SK-N-SH treated with all-trans-retinoic acid at 6 μM for 48 hours (cell line): ENCODE results near the gene GTF2A2.

Experiments used
- ATAC-seq: fragments of 200-7000 bp; cut with Tn5 transposase; 3 replicates; pipeline ENCODE4 v1.9.1; 2020; ENCODE audit warnings: mild to moderate bottlenecking, moderate library complexity
- ARNTL ChIP-seq: fragments of 450-650 bp; formaldehyde crosslinking; IDR thresholded peaks from 2 replicates; pipeline ENCODE4 v1.5.0; 2020; ENCODE audit warnings: low read depth, mild to moderate bottlenecking, moderate library complexity, borderline replicate concordance
- BACH2 ChIP-seq: fragments of 250-450 bp; sonication (Bioruptor Pico); IDR thresholded peaks from 2 replicates; pipeline ENCODE4 v1.9.0; 2021; ENCODE audit warnings: mild to moderate bottlenecking, borderline replicate concordance
- CSDC2 ChIP-seq: fragments of 250-450 bp; sonication (Bioruptor Pico); IDR thresholded peaks from 2 replicates; pipeline ENCODE4 v1.5.0; 2020; ENCODE audit warnings: mild to moderate bottlenecking, moderate library complexity
- CSRNP3 ChIP-seq: fragments of 250-450 bp; sonication (Bioruptor Pico); IDR thresholded peaks from 2 replicates; pipeline ENCODE4 v1.5.1; 2021; ENCODE audit warnings: mild to moderate bottlenecking, moderate library complexity
- ESRRG ChIP-seq: fragments of 250-450 bp; sonication (Bioruptor Pico); IDR thresholded peaks from 2 replicates; pipeline ENCODE4 v1.6.1; 2021; ENCODE audit warnings: mild to moderate bottlenecking
- GLIS3 ChIP-seq: fragments of 250-450 bp; sonication (Bioruptor Pico); IDR thresholded peaks from 2 replicates; pipeline ENCODE4 v1.5.0; 2020; ENCODE audit warnings: mild to moderate bottlenecking, moderate library complexity
- OSR1 ChIP-seq: fragments of 250-450 bp; sonication (Bioruptor Pico); IDR thresholded peaks from 2 replicates; pipeline ENCODE4 v1.8.0; 2022; ENCODE audit warnings: moderate library complexity, mild to moderate bottlenecking, inconsistent platforms
- PPARA ChIP-seq: fragments of 250-450 bp; sonication (Bioruptor Pico); IDR thresholded peaks from 2 replicates; pipeline ENCODE4 v1.5.0; 2020; ENCODE audit warnings: mild to moderate bottlenecking, borderline replicate concordance
- RARB ChIP-seq: fragments of 250-450 bp; sonication (Bioruptor Pico); IDR thresholded peaks from 2 replicates; pipeline ENCODE4 v1.8.0; 2021; ENCODE audit warnings: mild to moderate bottlenecking, moderate library complexity
- SNAI2 ChIP-seq: fragments of 250-450 bp; sonication (Bioruptor Pico); IDR thresholded peaks from 2 replicates; pipeline ENCODE4 v1.5.0; 2020; ENCODE audit warnings: mild to moderate bottlenecking, moderate library complexity
- TCF4 ChIP-seq: fragments of 250-450 bp; sonication (Bioruptor Pico); IDR thresholded peaks from 2 replicates; pipeline ENCODE4 v1.8.0; 2021; ENCODE audit warnings: mild to moderate bottlenecking, moderate library complexity, borderline replicate concordance
- TSHZ2 ChIP-seq: fragments of 250-450 bp; sonication (Bioruptor Pico); IDR thresholded peaks from 2 replicates; pipeline ENCODE4 v1.5.0; 2020; ENCODE audit warnings: mild to moderate bottlenecking, moderate library complexity
- ZC3H10 ChIP-seq: fragments of 250-450 bp; sonication (Bioruptor Pico); IDR thresholded peaks from 2 replicates; pipeline ENCODE4 v1.5.1; 2021; ENCODE audit warnings: mild to moderate bottlenecking, moderate library complexity
- ZFP3 ChIP-seq: fragments of 250-450 bp; sonication (Bioruptor Pico); IDR thresholded peaks from 2 replicates; pipeline ENCODE4 v1.5.0; 2020; ENCODE audit warnings: mild to moderate bottlenecking, moderate library complexity
- ZNF565 ChIP-seq: fragments of 450-650 bp; formaldehyde crosslinking; conservative IDR thresholded peaks from 2 replicates; pipeline ENCODE4 v1.5.0; 2020; ENCODE audit warnings: low read depth, mild to moderate bottlenecking, moderate library complexity
- ZNF70 ChIP-seq: fragments of 450-650 bp; formaldehyde crosslinking; IDR thresholded peaks from 2 replicates; pipeline ENCODE4 v1.5.0; 2020; ENCODE audit warnings: mild to moderate bottlenecking, moderate library complexity
- ZNF8 ChIP-seq: fragments of 450-650 bp; formaldehyde crosslinking; IDR thresholded peaks from 2 replicates; pipeline ENCODE4 v1.5.0; 2020; ENCODE audit warnings: mild to moderate bottlenecking, moderate library complexity
- TF ChIP-seq, protein P1 (sequence below): fragments of 250-450 bp; sonication (Bioruptor Pico); IDR thresholded peaks from 2 replicates; pipeline ENCODE4 v1.8.0; 2021; ENCODE audit warnings: low read depth, mild to moderate bottlenecking, moderate library complexity, borderline replicate concordance
- TF ChIP-seq, protein P2 (sequence below): fragments of 250-450 bp; sonication (Bioruptor Pico); IDR thresholded peaks from 2 replicates; pipeline ENCODE4 v1.5.1; 2020; ENCODE audit warnings: low read depth, mild to moderate bottlenecking, moderate library complexity
- TF ChIP-seq, protein P3 (sequence below): fragments of 250-450 bp; sonication (Bioruptor Pico); IDR thresholded peaks from 2 replicates; pipeline ENCODE4 v1.8.0; 2020; ENCODE audit warnings: mild to moderate bottlenecking, moderate library complexity, borderline replicate concordance

GTF2A2 gene

DNA sequence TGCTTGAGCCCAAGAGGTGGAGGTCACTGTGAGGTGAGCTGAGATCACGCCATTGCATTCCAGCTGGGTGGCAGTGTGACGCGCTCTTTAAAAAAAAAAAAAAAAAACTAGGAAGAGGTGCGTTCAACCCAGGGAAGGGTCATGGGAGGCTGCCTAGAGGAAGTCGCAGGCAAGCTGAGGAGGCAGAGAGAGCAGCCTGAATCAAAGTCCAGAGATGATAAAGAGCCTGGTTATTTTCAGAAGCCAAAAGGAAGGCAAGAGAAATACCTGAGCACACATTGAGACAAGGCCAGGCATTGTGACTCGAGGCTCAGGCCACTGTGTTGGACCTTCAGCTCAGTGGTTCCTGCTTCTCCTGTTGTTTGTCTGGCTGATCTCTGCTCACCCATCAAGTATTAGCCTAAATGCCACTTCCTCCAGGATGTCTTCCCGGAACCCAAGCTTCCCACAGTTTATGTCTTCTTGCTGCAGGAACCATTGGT is 61.8 kb downstream of the GTF2A2 start:
- no peak for ATAC-seq
- TF ChIP-seq, protein P1, sequence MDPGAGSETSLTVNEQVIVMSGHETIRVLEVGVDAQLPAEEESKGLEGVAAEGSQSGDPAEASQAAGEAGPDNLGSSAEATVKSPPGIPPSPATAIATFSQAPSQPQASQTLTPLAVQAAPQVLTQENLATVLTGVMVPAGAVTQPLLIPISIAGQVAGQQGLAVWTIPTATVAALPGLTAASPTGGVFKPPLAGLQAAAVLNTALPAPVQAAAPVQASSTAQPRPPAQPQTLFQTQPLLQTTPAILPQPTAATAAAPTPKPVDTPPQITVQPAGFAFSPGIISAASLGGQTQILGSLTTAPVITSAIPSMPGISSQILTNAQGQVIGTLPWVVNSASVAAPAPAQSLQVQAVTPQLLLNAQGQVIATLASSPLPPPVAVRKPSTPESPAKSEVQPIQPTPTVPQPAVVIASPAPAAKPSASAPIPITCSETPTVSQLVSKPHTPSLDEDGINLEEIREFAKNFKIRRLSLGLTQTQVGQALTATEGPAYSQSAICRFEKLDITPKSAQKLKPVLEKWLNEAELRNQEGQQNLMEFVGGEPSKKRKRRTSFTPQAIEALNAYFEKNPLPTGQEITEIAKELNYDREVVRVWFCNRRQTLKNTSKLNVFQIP: no peak
- no peak for TF ChIP-seq ESRRG (CRISPR knock-in tag)
- no peak for TF ChIP-seq PPARA (CRISPR knock-in tag)
- no peak for TF ChIP-seq ZFP3 (CRISPR knock-in tag)
- TF ChIP-seq, protein P2, sequence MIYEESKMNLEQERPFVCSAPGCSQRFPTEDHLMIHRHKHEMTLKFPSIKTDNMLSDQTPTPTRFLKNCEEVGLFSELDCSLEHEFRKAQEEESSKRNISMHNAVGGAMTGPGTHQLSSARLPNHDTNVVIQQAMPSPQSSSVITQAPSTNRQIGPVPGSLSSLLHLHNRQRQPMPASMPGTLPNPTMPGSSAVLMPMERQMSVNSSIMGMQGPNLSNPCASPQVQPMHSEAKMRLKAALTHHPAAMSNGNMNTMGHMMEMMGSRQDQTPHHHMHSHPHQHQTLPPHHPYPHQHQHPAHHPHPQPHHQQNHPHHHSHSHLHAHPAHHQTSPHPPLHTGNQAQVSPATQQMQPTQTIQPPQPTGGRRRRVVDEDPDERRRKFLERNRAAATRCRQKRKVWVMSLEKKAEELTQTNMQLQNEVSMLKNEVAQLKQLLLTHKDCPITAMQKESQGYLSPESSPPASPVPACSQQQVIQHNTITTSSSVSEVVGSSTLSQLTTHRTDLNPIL (CRISPR knock-in tag): no peak
- TF ChIP-seq ZNF8: no peak
- no peak for TF ChIP-seq CSRNP3
- no peak for TF ChIP-seq SNAI2 (CRISPR knock-in tag)
- TF ChIP-seq ZNF565 (CRISPR knock-in tag): no peak
- TF ChIP-seq BACH2 (CRISPR knock-in tag): no peak
- TF ChIP-seq OSR1 (CRISPR knock-in tag): no peak
- no peak for TF ChIP-seq TSHZ2 (CRISPR knock-in tag)
- TF ChIP-seq ZNF70 (CRISPR knock-in tag): no peak
- no peak for TF ChIP-seq TCF4
- TF ChIP-seq, protein P3, sequence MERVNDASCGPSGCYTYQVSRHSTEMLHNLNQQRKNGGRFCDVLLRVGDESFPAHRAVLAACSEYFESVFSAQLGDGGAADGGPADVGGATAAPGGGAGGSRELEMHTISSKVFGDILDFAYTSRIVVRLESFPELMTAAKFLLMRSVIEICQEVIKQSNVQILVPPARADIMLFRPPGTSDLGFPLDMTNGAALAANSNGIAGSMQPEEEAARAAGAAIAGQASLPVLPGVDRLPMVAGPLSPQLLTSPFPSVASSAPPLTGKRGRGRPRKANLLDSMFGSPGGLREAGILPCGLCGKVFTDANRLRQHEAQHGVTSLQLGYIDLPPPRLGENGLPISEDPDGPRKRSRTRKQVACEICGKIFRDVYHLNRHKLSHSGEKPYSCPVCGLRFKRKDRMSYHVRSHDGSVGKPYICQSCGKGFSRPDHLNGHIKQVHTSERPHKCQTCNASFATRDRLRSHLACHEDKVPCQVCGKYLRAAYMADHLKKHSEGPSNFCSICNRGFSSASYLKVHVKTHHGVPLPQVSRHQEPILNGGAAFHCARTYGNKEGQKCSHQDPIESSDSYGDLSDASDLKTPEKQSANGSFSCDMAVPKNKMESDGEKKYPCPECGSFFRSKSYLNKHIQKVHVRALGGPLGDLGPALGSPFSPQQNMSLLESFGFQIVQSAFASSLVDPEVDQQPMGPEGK: no peak
- no peak for TF ChIP-seq ZC3H10 (CRISPR knock-in tag)
- no peak for TF ChIP-seq RARB (CRISPR knock-in tag)

DNA sequence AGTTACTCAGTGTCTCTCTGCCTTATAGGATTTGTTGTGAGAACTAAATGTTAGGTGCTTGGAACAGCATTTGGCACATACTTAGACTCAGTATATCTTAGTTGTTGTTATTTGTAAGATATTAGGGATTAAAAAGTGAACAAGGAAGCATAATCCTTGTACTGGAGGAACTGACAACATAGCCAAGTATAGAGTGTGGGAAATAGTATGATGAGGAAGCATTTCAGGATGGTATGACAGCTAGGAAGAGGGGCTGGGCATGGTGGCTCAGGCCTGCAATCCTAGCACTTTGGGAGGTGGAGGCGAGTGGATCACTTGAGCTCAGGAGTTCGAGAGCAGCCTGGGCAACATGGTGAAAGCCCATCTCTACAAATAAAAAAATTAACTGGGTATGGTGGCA is 62.3 kb downstream of the GTF2A2 start:
- TF ChIP-seq, protein P3: no peak
- no peak for TF ChIP-seq ESRRG (CRISPR knock-in tag)
- TF ChIP-seq RARB (CRISPR knock-in tag): no peak
- no peak for TF ChIP-seq OSR1 (CRISPR knock-in tag)
- no peak for TF ChIP-seq ARNTL (CRISPR knock-in tag)
- no peak for TF ChIP-seq GLIS3 (CRISPR knock-in tag)
- no peak for TF ChIP-seq TSHZ2 (CRISPR knock-in tag)
- TF ChIP-seq CSDC2 (CRISPR knock-in tag): no peak
- TF ChIP-seq ZFP3 (CRISPR knock-in tag): no peak
- no peak for TF ChIP-seq CSRNP3
- no peak for TF ChIP-seq PPARA (CRISPR knock-in tag)
- no peak for TF ChIP-seq ZNF8
- TF ChIP-seq, all 23 proteins: peak for 0
- ATAC-seq: no peak
